GM19438 (cell line): ENCODE results near the gene LCN6.
"Not testable (repeated sequence)": the region's sequence is repeated elsewhere in the genome, so short reads cannot be mapped to it uniquely, and the experiment has no call there.

Source experiments
- ATAC-seq: cut with Tn5 transposase; IDR thresholded peaks from one replicate; pipeline ENCODE4 v1.9.1; 2021; ENCODE audit warnings: low read depth; ENCODE audit not compliant: unreplicated experiment

Gene LCN6

GRCh38 chr9:136784249-136784996 lies 36.1 kb upstream of the LCN6 start:
- no peak for ATAC-seq

GRCh38 chr9:136782452-136782851 lies 34.1 kb upstream of the LCN6 start:
- ATAC-seq: no peak

- ATAC-seq: no peak
Observed at GRCh38 chr9:136779808-136780207, 31.5 kb upstream of the LCN6 start.

GRCh38 chr9:136777359-136777758 lies 29.0 kb upstream of the LCN6 start:
- no peak for ATAC-seq

GRCh38 chr9:136776947-136777346 lies 28.6 kb upstream of the LCN6 start:
- ATAC-seq: no peak

GRCh38 chr9:136775191-136775590 lies 26.9 kb upstream of the LCN6 start:
- ATAC-seq: no peak

- ATAC-seq: no peak
Observed at GRCh38 chr9:136774416-136775045, 26.2 kb upstream of the LCN6 start.

GRCh38 chr9:136773386-136774044 lies 25.2 kb upstream of the LCN6 start:
- no peak for ATAC-seq

- ATAC-seq: no peak
Observed at GRCh38 chr9:136771907-136772415, 23.6 kb upstream of the LCN6 start.

- no peak for ATAC-seq
Observed at GRCh38 chr9:136769710-136770191, 21.4 kb upstream of the LCN6 start.

GRCh38 chr9:136766410-136767120 lies 18.2 kb upstream of the LCN6 start:
- not testable (repeated sequence) for ATAC-seq

GRCh38 chr9:136765745-136766409 lies 17.6 kb upstream of the LCN6 start:
- ATAC-seq: peak; percentile 55

GRCh38 chr9:136765041-136765440 lies 16.7 kb upstream of the LCN6 start:
- ATAC-seq: no peak

GRCh38 chr9:136764301-136764891 lies 16.1 kb upstream of the LCN6 start, which contains the start of gene LCN15:
Gene LCN15, minus strand, starts transcription at chr9:136764518. Its CDS starts 30 bp downstream, at chr9:136764488.
- ATAC-seq: no peak

GRCh38 chr9:136763649-136764035 lies 15.3 kb upstream of the LCN6 start:
- ATAC-seq: no peak

- no peak for ATAC-seq
Observed at GRCh38 chr9:136762915-136763648, 14.8 kb upstream of the LCN6 start.

- ATAC-seq: no peak
Observed at GRCh38 chr9:136762221-136762691, 13.9 kb upstream of the LCN6 start.

- no peak for ATAC-seq
Observed at GRCh38 chr9:136761545-136761981, 13.2 kb upstream of the LCN6 start.
